Activated naive CD4-positive, alpha-beta T cell treated with anti-CD3 and anti-CD28 coated beads, Interleukin-2, amount 50 U/mL, for 72 hours (primary cell): ENCODE results near the gene ZNF408. TPM values are rescaled to one million over a fixed set of nuclear protein-coding genes. Genes with fewer than 3 reads are reported as not detected.
"Not testable (repeated sequence)": the region's sequence is repeated elsewhere in the genome, so short reads cannot be mapped to it uniquely, and the experiment has no call there.

ENCODE experiments used
- ATAC-seq, 2 donors: fragments of 150-1000 bp; cut with Tn5 transposase; 2 replicates each; pipeline ENCODE4 v1.10.0; 2021; ENCODE audit warnings: mild to moderate bottlenecking in 2 of 2, moderate library complexity in 2 of 2
- DNase-seq, 2 donors: peaks; one replicate each; pipeline ENCODE4 v3.0.0; 2021 to 2022; ENCODE audit warnings: low spot score in 2 of 2
- H3K27ac Mint-ChIP-seq, 2 donors: one replicate each; pipeline ENCODE4 v1.8.0; 2022; ENCODE audit warnings: mild to moderate bottlenecking in 2 of 2, mixed read lengths in 2 of 2
- H3K36me3 Mint-ChIP-seq, 2 donors: one replicate each; pipeline ENCODE4 v1.8.0; 2022; ENCODE audit warnings: mixed read lengths in 2 of 2
- H3K9me3 Mint-ChIP-seq, 2 donors: one replicate each; pipeline ENCODE4 v1.8.0; 2022; ENCODE audit warnings: mixed read lengths in 2 of 2
- total RNA-seq, 2 donors: library from RNA; stranded (reverse); gene quantifications; one replicate each; pipeline ENCODE4 v1.2.3, GENCODE V29; 2022

ZNF408 gene
- total RNA-seq, 2 donors from 2014 or later, result 13.6 to 16.9 TPM

DNA sequence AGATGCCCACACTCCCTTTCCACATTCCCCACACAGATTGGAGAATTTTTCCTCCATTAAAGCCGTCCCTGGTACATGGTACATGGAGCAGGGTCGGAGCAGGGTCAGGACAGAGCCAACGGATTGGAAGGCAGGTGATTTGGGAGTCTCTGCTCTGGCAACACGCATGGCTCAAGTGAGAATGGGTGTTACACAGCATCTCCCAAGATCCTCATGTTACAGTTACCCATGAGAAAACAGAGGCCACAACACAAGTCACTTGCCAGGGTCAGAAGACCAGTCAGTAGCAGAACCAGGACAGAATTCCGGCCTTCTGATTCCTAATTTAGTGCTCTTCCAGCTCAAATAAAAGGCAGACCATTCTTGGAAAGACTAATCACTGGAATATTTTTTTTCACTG, 10.5 kb downstream of the ZNF408 start:
- Mint-ChIP-seq H3K27ac (peak overlapping the region in 1 of 2 donors; percentile 88), H3K9me3 (no peaks in the 10 kb centered on the region), H3K36me3 (no peaks in the 10 kb centered on the region)
- no peak for ATAC-seq
- DNase-seq, result no peak

GRCh38 chr11:46712874-46713576, 12.2 kb downstream of the ZNF408 start:
- no peak overlapping the region for H3K27ac Mint-ChIP-seq
- no peaks in the 10 kb centered on the region for H3K9me3 Mint-ChIP-seq
- DNase-seq (no peak), ATAC-seq (no peak)
- H3K36me3 Mint-ChIP-seq, result no peaks in the 10 kb centered on the region

DNA sequence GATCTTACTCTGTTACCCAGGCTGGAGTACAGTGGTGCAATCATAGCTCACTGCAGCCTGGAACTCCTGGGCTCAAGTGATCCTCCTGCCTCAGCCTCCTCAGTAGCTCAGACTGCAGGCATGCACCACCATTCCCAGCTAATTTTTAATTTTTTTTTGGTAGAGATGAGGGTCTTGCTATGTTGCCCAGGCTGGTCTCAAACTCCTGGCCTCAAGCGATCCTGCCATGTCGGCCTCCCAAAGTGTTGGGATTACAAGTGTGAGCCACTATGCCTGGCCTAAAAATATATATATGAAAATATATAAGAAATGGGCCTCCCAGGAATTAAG, 17.0 kb downstream of the ZNF408 start:
- H3K36me3 Mint-ChIP-seq, ATAC-seq, DNase-seq, H3K27ac Mint-ChIP-seq, H3K9me3 Mint-ChIP-seq: not testable (repeated sequence)

DNA sequence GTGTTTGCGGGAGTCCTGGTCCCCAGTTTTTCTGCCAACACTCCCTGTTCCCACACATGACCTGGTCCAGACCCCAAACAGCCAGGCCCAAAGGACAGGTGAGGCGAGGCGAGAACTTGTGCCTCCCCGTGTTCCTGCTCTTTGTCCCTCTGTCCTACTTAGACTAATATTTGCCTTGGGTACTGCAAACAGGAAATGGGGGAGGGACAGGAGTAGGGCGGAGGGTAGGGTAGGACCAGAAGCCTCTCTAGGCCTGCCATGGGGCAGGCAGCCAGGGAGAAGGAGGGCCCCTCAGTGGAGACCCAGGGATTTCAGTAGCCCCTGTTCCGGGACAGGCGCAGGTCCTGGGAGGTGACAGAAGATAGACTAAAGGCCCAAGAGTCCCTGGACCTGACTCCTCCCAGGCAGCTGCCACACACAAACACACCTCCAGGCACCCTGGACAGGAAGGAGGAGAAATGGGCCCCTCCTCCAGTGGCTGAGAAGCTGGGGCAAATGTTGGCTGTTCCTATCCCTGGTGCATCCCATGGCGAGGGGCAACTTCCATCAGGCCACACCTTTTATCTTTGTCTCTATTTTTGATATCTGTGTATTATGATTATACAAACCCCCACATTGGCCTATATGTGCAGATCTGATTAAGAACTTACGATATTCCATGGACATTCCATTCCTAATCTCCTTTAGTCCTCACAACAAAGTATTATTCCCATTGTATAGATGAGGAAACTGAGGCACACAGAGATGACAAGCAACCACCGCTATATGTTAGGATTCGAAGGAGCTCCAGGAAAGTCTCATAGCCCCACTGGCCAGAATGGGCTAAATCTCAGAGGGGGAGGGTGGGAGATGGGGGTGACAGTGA, 17.6 kb downstream of the ZNF408 start:
- no peak for DNase-seq
- Mint-ChIP-seq H3K27ac (no peak overlapping the region), H3K9me3 (no peaks in the 10 kb centered on the region), H3K36me3 (no peaks in the 10 kb centered on the region)
- ATAC-seq, result peak in 1 of 2 donors; percentile 20

- DNase-seq (no peak), ATAC-seq (no peak)
- no peaks in the 10 kb centered on the region for H3K9me3 Mint-ChIP-seq
- H3K27ac Mint-ChIP-seq, result no peak within 1 kb of the TSS
- no peaks in the 10 kb centered on the region for H3K36me3 Mint-ChIP-seq
Measured at GRCh38 chr11:46719048-46719542, 18.3 kb downstream of the ZNF408 start, which contains the start of gene F2. Gene F2, plus strand, starts transcription at chr11:46719213. Its CDS starts 23 bp downstream, at chr11:46719236.

DNA sequence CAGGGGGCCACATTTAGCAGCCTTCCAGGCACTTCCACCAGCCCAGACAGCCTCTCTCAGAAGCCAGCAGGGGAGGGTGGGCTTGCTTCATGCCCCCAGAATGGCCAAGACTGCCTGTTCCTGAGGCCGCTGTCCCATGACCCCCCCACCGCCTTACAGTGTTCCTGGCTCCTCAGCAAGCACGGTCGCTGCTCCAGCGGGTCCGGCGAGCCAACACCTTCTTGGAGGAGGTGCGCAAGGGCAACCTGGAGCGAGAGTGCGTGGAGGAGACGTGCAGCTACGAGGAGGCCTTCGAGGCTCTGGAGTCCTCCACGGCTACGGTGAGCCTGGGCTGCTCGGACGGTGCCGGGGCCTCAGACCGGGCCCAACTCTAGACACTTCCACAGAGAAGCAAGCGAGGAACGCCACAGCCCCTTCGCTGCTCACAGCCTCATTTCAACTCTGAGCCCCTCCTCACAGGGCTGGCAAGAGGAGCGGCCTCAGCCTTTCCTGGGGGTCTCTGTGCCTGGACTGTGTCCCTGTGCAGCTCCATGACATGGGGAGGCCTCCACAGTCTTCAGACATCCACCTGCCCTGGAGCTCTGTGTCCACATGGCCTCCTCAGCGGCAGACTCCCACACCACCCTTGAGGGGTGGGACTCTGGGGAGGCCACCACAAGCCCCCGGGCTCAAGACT, 18.9 kb downstream of the ZNF408 start:
- ATAC-seq, result peak in 1 of 2 donors; percentile 11
- no peaks in the 10 kb centered on the region for H3K36me3 Mint-ChIP-seq
- H3K9me3 Mint-ChIP-seq, result no peaks in the 10 kb centered on the region
- no peak for DNase-seq
- H3K27ac Mint-ChIP-seq, result no peak overlapping the region

- DNase-seq, result no peak
- Mint-ChIP-seq H3K9me3 (no peaks in the 10 kb centered on the region), H3K36me3 (no peaks in the 10 kb centered on the region), H3K27ac (no peak overlapping the region)
- no peak for ATAC-seq
Measured at GRCh38 chr11:46721286-46721685, 20.5 kb downstream of the ZNF408 start.

- H3K9me3 Mint-ChIP-seq, result no peaks in the 10 kb centered on the region
- no peak for DNase-seq
- ATAC-seq, result no peak
- no peaks in the 10 kb centered on the region for H3K36me3 Mint-ChIP-seq
- H3K27ac Mint-ChIP-seq, result no peak overlapping the region
Measured at GRCh38 chr11:46722566-46723358, 21.9 kb downstream of the ZNF408 start.

DNA sequence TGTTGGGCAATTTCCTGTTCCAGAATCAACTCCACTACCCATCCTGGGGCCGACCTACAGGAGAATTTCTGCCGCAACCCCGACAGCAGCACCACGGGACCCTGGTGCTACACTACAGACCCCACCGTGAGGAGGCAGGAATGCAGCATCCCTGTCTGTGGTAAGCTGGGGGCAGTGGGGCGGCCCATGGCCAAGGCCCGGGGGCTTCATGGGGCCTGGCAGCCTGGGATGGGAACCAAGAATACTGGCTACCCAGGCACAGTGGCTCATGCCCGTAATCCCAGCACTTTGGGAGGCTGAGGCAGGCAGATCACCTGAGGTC, 22.5 kb downstream of the ZNF408 start:
- no peak for ATAC-seq
- no peaks in the 10 kb centered on the region for H3K9me3 Mint-ChIP-seq
- H3K36me3 Mint-ChIP-seq, result no peaks in the 10 kb centered on the region

GRCh38 chr11:46724088-46724487, 23.3 kb downstream of the ZNF408 start:
- H3K36me3 Mint-ChIP-seq, result no peaks in the 10 kb centered on the region

More for the DNA sequence above, 22.5 kb downstream of the ZNF408 start:
- no peak overlapping the region for H3K27ac Mint-ChIP-seq
- DNase-seq, result no peak

GRCh38 chr11:46725338-46726205, 24.7 kb downstream of the ZNF408 start:
- DNase-seq (no peak), ATAC-seq (no peak)
- H3K27ac Mint-ChIP-seq, result no peak overlapping the region
- H3K36me3 Mint-ChIP-seq, result no peaks in the 10 kb centered on the region
- no peaks in the 10 kb centered on the region for H3K9me3 Mint-ChIP-seq

More at GRCh38 chr11:46724088-46724487, 23.3 kb downstream of the ZNF408 start:
- Mint-ChIP-seq H3K9me3 (no peaks in the 10 kb centered on the region), H3K27ac (no peak overlapping the region)
- DNase-seq (no peak), ATAC-seq (no peak)

- DNase-seq, result no peak
- ATAC-seq, result no peak
Measured at GRCh38 chr11:46726206-46726862, 25.5 kb downstream of the ZNF408 start.

GRCh38 chr11:46727952-46728658, 27.3 kb downstream of the ZNF408 start:
- Mint-ChIP-seq H3K36me3 (no peaks in the 10 kb centered on the region), H3K27ac (no peak overlapping the region), H3K9me3 (no peaks in the 10 kb centered on the region)
- DNase-seq, result no peak
- ATAC-seq, result peak in 1 of 2 donors; percentile 6

More at GRCh38 chr11:46726206-46726862, 25.5 kb downstream of the ZNF408 start:
- H3K9me3 Mint-ChIP-seq, result no peaks in the 10 kb centered on the region
- H3K36me3 Mint-ChIP-seq, result no peaks in the 10 kb centered on the region
- no peak overlapping the region for H3K27ac Mint-ChIP-seq

DNA sequence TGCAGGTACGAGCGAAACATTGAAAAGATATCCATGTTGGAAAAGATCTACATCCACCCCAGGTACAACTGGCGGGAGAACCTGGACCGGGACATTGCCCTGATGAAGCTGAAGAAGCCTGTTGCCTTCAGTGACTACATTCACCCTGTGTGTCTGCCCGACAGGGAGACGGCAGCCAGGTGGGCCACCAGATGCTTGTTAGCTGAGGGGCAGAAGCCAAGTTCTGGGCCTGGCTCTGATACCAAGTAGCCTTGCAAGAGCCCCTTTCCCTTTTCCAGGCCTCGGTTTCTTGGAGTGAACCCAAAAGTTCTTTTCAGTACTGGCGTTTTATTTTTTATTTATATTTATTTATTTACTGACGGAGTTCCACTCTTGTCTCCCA, 27.8 kb downstream of the ZNF408 start:
- DNase-seq, result no peak
- Mint-ChIP-seq H3K36me3 (no peaks in the 10 kb centered on the region), H3K9me3 (no peaks in the 10 kb centered on the region), H3K27ac (no peak overlapping the region)
- no peak for ATAC-seq
